Tongue (tissue), 2 donors: ENCODE data around the gene ULK4. TPM values are rescaled to one million over a fixed set of nuclear protein-coding genes. Genes with fewer than 3 reads are reported as not detected.

ENCODE experiments used
- DNase-seq: peaks from one replicate; pipeline ENCODE4 v3.0.0-alpha.2; 2015
- total RNA-seq: library from RNA; depleted of rRNA; stranded (reverse); fragments of >200 nt; gene quantifications from one replicate; pipeline ENCODE4 v1.2.3, GENCODE V29; 2014

Gene ULK4
- total RNA-seq, 1 donor from 2014 or later = 22.2 TPM

DNA sequence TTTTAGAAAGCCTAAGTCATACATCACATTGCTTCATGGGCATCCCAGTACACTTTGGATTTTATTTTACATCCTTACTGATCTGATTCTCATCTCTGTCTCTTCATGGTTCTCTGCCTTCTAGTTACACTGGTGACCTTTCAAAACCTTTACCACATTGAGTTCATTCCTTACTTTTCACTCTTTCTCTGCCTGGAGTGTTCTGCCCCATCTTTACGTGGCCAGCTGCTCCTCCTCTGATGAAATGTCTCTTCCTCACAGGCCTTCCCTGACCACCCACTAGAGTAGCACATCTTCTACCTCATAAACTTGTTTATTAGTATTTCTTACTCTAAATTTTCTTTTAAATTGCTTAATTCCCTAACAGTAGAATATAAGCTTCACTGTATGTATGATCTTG lies 744.9 kb downstream of the ULK4 start:
- DNase-seq = no peak

DNA sequence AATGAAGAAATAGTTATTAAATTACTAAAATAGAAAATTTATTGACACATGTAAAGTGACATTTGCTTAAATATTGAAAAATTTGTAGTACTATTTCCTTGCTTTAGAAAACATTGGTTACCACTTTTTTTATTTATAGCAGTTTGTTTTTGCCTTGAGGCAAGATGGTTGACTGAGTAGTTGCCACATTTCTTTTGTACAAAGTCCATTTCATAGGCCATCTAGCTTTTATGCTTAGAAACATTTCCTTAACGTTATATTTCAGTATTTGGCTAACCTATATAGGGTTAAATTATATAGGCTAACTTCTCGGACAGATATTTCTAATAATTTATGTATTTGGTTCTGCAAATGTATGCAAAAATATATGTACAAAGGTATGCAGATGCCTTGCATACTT lies 745.5 kb downstream of the ULK4 start:
- DNase-seq = no peak

DNA sequence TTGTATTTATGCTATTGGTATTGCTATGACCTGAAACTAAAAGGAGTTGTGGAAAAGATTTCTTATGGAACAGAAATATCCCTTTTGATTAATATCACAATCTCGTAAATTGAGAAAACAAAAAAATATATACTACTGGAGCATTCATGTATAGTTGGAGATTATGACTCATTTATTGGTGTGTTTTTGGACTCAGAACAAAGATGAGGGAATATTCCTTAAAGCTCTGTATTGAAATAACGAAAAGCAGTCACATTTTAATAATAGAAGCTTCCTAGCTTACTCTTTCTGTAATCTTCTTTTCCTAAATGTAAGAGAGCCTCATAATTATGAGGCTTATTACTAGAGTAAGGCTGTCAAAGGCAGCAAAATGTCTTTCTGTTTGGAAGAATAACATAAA lies 748.3 kb downstream of the ULK4 start:
- DNase-seq = no peak

DNA sequence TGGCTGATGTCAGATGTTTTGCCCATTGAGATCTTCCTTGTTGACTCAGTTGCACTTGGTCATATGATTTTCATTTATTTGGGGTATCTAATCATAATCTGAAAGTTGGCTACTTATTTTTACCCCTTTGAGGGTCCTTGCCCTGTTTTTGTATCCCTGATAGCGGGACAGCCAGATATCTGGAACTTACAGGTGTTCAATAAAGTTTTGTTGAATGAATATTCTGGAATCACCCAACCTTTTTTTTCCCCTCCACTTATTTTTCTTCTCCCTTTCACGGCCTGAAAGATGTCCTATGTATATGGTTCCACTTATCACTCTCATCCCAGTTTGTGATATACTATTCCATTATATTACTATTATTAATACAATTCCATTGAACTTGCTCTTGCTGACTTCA lies 749.8 kb downstream of the ULK4 start:
- no peak for DNase-seq

GRCh38 chr3:41210966-41211365 lies 750.9 kb downstream of the ULK4 start:
- no peak for DNase-seq

GRCh38 chr3:41209646-41210045 lies 752.3 kb downstream of the ULK4 start:
- no peak for DNase-seq

DNA sequence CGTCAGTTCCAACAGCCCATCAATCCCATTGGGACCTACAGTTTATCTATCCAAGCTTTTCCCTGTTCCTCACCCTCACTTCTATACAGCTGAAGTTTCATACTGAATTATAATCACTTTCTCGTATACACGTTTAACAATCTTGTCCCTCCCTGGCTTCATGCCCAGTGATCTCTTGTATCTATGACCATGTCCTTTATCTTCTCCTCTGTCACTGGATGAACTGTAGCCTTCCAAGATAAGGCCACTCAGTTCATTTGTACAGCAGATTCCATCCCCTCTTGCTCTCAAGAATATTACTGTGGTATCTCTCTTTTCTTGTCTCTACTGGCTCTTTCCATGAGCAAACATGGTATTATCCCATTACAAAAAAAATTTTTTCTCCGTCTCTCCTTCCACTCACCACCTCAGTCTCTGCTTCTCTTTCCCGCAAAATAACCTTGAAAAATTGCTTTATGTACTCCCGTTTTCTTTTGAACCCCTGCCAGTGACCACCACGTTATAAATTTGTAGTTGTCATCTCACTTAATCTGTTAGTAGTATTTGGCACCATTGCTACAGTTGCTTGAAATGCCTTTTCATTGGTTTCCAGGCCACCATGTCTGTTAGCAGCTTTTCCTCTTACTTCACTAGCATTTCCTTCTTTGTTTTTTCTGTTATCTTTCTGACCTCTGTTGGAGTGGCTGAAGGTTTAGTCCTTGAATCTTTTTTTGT lies 753.2 kb downstream of the ULK4 start:
- no peak for DNase-seq

GRCh38 chr3:41207355-41207754 lies 754.5 kb downstream of the ULK4 start:
- no peak for DNase-seq

DNA sequence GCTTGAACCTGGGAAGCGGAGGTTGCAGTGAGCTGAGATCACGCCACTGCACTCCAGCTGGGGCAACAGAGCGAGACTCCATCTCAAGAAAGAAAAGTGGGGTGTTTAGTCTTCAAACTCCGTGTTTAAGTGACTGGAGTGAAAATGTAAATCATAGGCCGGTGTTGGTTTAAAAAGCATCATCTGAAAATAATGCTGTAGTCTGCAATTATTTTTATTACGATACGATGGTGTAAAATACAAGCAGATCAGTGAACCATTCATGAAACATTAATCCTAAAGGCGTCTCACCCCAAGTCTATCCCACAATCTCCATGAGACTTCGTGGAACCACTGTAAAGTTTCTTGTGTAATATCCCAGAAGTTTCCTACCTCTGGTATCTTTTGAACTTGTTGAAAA lies 756.3 kb downstream of the ULK4 start:
- DNase-seq = no peak

- no peak for DNase-seq
Measured at GRCh38 chr3:41204369-41204768, 757.5 kb downstream of the ULK4 start.

- DNase-seq = peak; percentile 77
Measured at GRCh38 chr3:41202834-41203345, 759.0 kb downstream of the ULK4 start.

DNA sequence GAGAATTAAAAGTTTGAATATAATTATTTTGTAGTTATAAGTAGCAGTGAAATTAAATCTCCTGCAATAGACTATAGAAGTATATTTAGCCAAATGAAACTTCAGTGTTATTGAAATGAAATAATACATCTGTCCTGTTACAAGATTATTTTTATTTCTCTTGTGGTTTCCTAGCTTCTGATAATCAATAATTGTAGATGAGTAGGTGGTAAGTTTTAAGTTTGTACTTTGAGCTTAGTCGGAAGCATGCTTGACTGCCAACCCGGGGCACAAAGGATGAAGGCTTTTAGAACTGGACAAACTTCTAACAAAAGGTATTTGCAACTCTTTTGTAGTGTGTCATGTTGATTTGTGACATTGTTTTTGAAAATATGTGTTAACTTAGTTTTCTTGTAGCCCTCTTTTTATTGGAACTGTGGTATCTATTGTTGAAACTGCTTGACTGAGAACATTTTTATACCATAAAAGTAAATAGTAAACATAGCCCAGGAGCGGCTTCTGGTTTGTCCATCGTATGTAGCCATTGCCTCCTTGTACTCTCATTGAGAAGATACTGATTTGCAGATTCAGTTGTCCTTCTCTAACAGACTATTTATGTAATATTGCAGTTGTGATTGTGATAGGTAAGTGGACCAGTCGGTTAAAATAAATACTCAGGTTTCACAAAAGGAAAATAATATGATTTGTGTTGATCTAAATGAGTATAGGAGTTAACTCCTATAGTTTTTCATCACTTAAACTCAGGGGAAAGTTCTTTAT lies 759.6 kb downstream of the ULK4 start:
- DNase-seq = peak; percentile 15

GRCh38 chr3:41200669-41201021 lies 761.3 kb downstream of the ULK4 start:
- DNase-seq = peak; percentile 68

DNA sequence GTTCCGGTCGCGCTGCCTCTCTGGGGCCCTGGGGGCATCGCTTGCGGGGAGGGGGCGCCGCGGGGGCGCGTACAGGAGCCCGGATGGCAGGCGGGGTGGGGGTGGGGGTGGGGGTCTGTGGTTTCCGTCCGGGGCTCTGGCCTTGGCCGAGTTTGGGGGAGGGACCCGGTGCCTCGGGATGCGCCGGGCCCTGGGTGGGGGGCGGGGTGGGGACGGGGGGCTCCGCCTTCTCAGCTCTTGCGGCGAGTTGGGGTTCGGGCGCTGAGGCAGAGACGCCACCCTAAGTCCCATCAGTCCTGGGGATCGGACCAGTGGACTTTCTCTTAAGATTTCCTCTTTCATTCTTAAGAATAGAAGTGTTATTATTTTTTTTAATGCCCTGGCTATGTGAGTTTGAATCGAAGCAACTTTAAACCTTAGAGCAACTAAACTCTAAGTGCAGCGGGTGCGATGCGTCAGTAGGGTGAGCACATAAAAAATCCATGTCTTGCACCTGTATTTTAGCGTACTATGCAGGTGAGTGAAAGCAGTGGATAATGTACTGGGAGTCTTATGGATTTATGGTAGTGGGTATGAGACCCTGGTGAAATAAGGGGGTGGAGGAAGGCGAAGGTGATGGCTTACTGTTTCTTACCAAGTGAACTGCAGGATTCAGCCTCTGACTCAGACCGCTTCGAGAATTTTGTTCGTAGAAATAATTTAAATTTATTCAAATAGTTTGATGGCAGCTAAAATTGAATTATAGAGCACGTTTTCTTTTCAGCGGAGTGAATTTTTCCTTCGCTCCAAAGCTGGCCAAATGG lies 761.8 kb downstream of the ULK4 start:
- DNase-seq = peak; percentile 67

GRCh38 chr3:41198950-41199865 lies 762.7 kb downstream of the ULK4 start, which contains the start of gene CTNNB1:
TSS of gene CTNNB1 (plus strand) at chr3:41199505. CDS start at chr3:41224069, 24,564 bp downstream.
- DNase-seq = peak; percentile 97

GRCh38 chr3:41198526-41198925 lies 763.4 kb downstream of the ULK4 start:
- DNase-seq = peak; percentile 63

DNA sequence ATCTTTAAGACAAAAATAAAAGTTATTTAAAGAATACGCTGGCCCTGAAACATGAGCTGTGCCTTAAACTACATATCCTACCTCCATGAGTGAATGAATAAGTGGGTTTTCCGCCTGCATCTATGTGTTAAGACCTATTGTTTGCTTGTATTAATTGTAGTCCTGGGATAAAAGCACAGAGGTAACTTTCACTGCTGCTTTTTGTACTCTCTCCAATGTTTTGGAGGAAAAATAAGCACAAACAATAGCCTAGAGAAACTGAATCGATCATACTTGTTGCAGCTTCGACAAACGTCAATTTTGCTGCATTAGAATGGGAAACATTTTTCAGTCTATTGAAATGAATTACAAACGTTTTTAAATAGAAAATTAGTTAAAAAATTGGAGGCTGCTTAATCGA lies 763.9 kb downstream of the ULK4 start:
- DNase-seq = no peak
